ENCODE measurements around the gene TERB1. TPM values are rescaled to one million over a fixed set of nuclear protein-coding genes. Genes with fewer than 3 reads are reported as not detected.
"Not testable (repeated sequence)": the region's sequence is repeated elsewhere in the genome, so short reads cannot be mapped to it uniquely, and the experiment has no call there.

TERB1 gene
- total RNA-seq, 1 donor from 2014 or later, result not detected

GRCh38 chr16:66802159-66802558 is 775 bp upstream of the TERB1 start:
- no peak overlapping the region for H3K4me3 ChIP-seq (ENCODE audit: low read depth, low read length)
- TF ChIP-seq CTCF (conservative IDR thresholded peaks at IDR 0.05; ENCODE audit: low read depth, low read length), result no peak
- DNase-seq (ENCODE audit: low read depth), result no peak

DNA sequence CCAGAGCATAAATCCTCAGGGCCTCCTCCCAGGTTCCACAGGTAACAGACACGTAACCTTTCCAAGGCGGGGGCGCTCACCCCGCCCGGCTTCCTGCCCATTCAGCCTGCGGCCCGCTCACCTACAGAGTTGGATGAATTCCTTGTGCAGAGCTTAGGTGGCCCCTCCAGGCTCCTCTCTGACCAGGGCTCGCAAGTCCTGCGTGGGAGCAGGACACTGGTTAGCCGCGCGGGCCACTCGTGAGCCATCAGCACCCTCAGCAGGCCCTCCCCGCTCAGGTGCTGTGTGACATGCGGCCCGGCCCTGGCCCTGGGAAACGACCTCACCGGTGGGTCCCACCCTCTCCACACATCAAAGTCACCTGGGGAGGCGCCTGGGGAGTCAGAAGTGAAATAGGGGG is 528 bp downstream of the TERB1 start:
- no peak for TF ChIP-seq CTCF (conservative IDR thresholded peaks at IDR 0.05; ENCODE audit: low read depth, low read length)
- no peak for DNase-seq (ENCODE audit: low read depth)
- no peak overlapping the region for H3K4me3 ChIP-seq (ENCODE audit: low read depth, low read length)

GRCh38 chr16:66798161-66798560 is 3.2 kb downstream of the TERB1 start:
- no peak for TF ChIP-seq CTCF (conservative IDR thresholded peaks at IDR 0.05; ENCODE audit: low read depth, low read length)
- no peak overlapping the region for H3K4me3 ChIP-seq (ENCODE audit: low read depth, low read length)
- DNase-seq (ENCODE audit: low read depth), result no peak

DNA sequence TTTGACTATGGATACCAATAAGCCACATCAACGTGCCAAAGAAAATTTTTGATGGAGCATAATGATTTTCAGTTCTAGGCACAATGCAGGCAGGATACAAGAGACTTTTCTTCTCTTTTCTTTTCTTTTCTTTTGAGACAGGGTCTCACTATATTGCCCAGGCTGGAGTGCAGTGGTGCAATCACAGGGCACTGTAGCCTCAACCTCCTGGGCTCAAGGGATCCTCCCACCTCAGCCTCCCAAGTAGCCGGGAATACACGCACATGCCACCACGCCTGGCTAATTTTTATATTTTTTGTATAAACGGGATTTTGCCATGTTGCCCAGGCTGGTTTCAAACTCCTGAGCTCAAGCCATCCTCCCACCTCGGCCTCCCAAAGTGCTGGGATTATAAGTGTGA is 7.4 kb downstream of the TERB1 start:
- H3K4me3 ChIP-seq (ENCODE audit: low read depth, low read length); DNase-seq (ENCODE audit: low read depth): not testable (repeated sequence)

GRCh38 chr16:66790130-66790733 is 11.2 kb downstream of the TERB1 start:
- no peak overlapping the region for H3K4me3 ChIP-seq (ENCODE audit: low read depth, low read length)
- DNase-seq (ENCODE audit: low read depth), result no peak
- TF ChIP-seq CTCF (conservative IDR thresholded peaks at IDR 0.05; ENCODE audit: low read depth, low read length), result no peak

DNA sequence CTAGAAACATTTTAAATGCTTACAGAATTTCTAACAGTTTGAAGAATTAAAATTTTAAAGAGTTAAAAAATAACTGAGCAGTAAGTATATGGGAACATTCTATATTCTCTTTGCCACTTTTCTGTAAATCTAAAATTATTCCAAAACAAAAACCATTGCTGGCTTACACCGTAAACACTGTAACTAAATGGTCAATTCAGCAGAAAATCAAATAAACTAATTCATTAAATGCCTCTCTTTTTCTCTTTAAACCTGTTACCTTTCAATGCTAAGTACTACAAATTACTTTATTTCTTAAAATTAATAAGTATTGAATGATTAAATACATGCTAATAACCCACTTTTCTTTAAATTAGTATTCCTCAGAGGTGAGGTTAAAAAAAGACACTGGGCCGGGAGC is 14.0 kb downstream of the TERB1 start:
- H3K4me3 ChIP-seq (ENCODE audit: low read depth, low read length), result no peak overlapping the region
- DNase-seq (ENCODE audit: low read depth), result no peak
- no peak for TF ChIP-seq CTCF (conservative IDR thresholded peaks at IDR 0.05; ENCODE audit: low read depth, low read length)

- H3K4me3 ChIP-seq (ENCODE audit: low read depth, low read length), result no peak overlapping the region
- no peak for DNase-seq (ENCODE audit: low read depth)
- no peak for TF ChIP-seq CTCF (conservative IDR thresholded peaks at IDR 0.05; ENCODE audit: low read depth, low read length)
Measured at GRCh38 chr16:66786551-66786950, 14.8 kb downstream of the TERB1 start.

Measured in epithelial cell of proximal tubule (primary cell).